Erythroblast (primary cell): ENCODE results near the gene UCK1.

Experiments
- GATA1 ChIP-seq: IDR thresholded peaks from 2 replicates; pipeline ENCODE4 v1.6.1; 2011; ENCODE audit warnings: low read depth, mild to moderate bottlenecking, control low read depth, low read length, moderate library complexity
- POLR2A ChIP-seq: IDR thresholded peaks from 2 replicates; pipeline ENCODE4 v1.6.1; 2011; ENCODE audit warnings: mild to moderate bottlenecking, low read length

GRCh38 chr9:131518553-131518952, 12.5 kb downstream of the UCK1 start:
- TF ChIP-seq POLR2A (no peak), GATA1 (no peak)
